NCI-H446 treated with DMSO at 0.1 percent for 48 hours (cell line): Measurements from ENCODE around the gene OR10H5.
"Not testable (repeated sequence)": the region's sequence is repeated elsewhere in the genome, so short reads cannot be mapped to it uniquely, and the experiment has no call there.

Experiments
- DNase-seq: peaks from one replicate; lab custom pipeline; 2025; lab: John Stamatoyannopoulos, UW

OR10H5 gene

GRCh38 chr19:15812060-15812722, 24.7 kb downstream of the OR10H5 start:
- DNase-seq, result no peak

- DNase-seq, result no peak
Observed at GRCh38 chr19:15813916-15814315, 26.5 kb downstream of the OR10H5 start.

- DNase-seq, result no peak
Observed at GRCh38 chr19:15815306-15815705, 27.8 kb downstream of the OR10H5 start, which contains the start of gene OR10H1. OR10H1 (minus strand) TSS chr19:15815664; CDS start chr19:15808037, 7,627 bp downstream.

- no peak for DNase-seq
Observed at GRCh38 chr19:15820646-15821045, 33.2 kb downstream of the OR10H5 start.

- no peak for DNase-seq
Observed at GRCh38 chr19:15825753-15826152, 38.3 kb downstream of the OR10H5 start.

- DNase-seq, result no peak
Observed at GRCh38 chr19:15828121-15828610, 40.7 kb downstream of the OR10H5 start.

GRCh38 chr19:15828611-15829305, 41.3 kb downstream of the OR10H5 start:
- not testable (repeated sequence) for DNase-seq

- DNase-seq, result no peak
Observed at GRCh38 chr19:15829306-15829698, 41.8 kb downstream of the OR10H5 start.

GRCh38 chr19:15829786-15830185, 42.3 kb downstream of the OR10H5 start:
- no peak for DNase-seq

- DNase-seq, result no peak
Observed at GRCh38 chr19:15831626-15832025, 44.2 kb downstream of the OR10H5 start.

GRCh38 chr19:15834232-15834631, 46.8 kb downstream of the OR10H5 start:
- not testable (repeated sequence) for DNase-seq

GRCh38 chr19:15835565-15836329, 48.3 kb downstream of the OR10H5 start:
- not testable (repeated sequence) for DNase-seq

GRCh38 chr19:15836330-15837220, 49.1 kb downstream of the OR10H5 start:
- DNase-seq, result peak; percentile 80

GRCh38 chr19:15837221-15837731, 49.8 kb downstream of the OR10H5 start:
- DNase-seq, result no peak

- no peak for DNase-seq
Observed at GRCh38 chr19:15838351-15838750, 50.9 kb downstream of the OR10H5 start.

GRCh38 chr19:15839888-15840287, 52.4 kb downstream of the OR10H5 start:
- not testable (repeated sequence) for DNase-seq

- no peak for DNase-seq
Observed at GRCh38 chr19:15840833-15841232, 53.4 kb downstream of the OR10H5 start.

GRCh38 chr19:15841875-15842569, 54.6 kb downstream of the OR10H5 start:
- no peak for DNase-seq

- no peak for DNase-seq
Observed at GRCh38 chr19:15843203-15843893, 55.9 kb downstream of the OR10H5 start.

GRCh38 chr19:15843894-15844222, 56.4 kb downstream of the OR10H5 start:
- DNase-seq, result not testable (repeated sequence)
